HCT116 (cell line): Measurements from ENCODE around the gene RIMBP2. TPM values are rescaled to one million over a fixed set of nuclear protein-coding genes. Genes with fewer than 3 reads are reported as not detected.

Experiments
- ATAC-seq: fragments of 200-7000 bp; cut with Tn5 transposase; 2 replicates; pipeline ENCODE4 v1.9.1; 2020; ENCODE audit warnings: mild to moderate bottlenecking, moderate library complexity
- BruUV-seq: library from RNA; stranded (reverse); fragments of 400-500 nt; replicated peaks from 2 replicates; lab custom pipeline; 2021; lab: Mats Ljungman, UMichigan
- CTCF ChIA-PET: fragments of 300-600 bp; sonication (Branson Sonifier 250); formaldehyde crosslinking; loops from one replicate; lab custom pipeline; 2021; ENCODE audit warnings: antibody characterized with exemption; lab: Charles Lee
- POLR2A ChIA-PET: fragments of 300-600, 350-600 bp; sonication (Branson Sonifier 250); formaldehyde crosslinking; loops from one replicate; lab custom pipeline; 2021; ENCODE audit warnings: antibody characterized with exemption; lab: Charles Lee
- RAD21 ChIA-PET, 2 experiments: fragments of 300-600 bp; sonication (Branson Sonifier 250); formaldehyde crosslinking; loops; one replicate each; lab custom pipeline; 2023; ENCODE audit warnings: low total read pairs in 2 of 2; ENCODE audit not compliant: uncharacterized antibody in 2 of 2, unreplicated experiment in 2 of 2, low non-redundant PET in 1 of 2; lab: Charles Lee
- DNase-seq: peaks from one replicate; pipeline ENCODE4 v3.0.0-alpha.2; 2010; ENCODE audit warnings: low read depth, low spot score
- H2AFZ ChIP-seq: fragments of 200-600 bp; shearing (Covaris generic), sonication (generic); 2 replicates; pipeline ENCODE4 v1.6.1; 2017; ENCODE audit warnings: low read depth, mixed run types, mixed read lengths, antibody characterized with exemption, low read length; ENCODE audit not compliant: poor library complexity, severe bottlenecking
- H3K27ac ChIP-seq: 2 replicates; pipeline ENCODE4 v1.5.1; 2012; ENCODE audit warnings: low read depth, low read length
- H3K27me3 ChIP-seq: fragments of 200-600 bp; sonication (generic); 2 replicates; pipeline ENCODE4 v1.6.1; 2016; ENCODE audit warnings: mixed run types, low read length, mixed read lengths; ENCODE audit not compliant: insufficient read depth
- H3K36me3 ChIP-seq, 2 experiments: fragments of 200-500 bp in 1 of 2; fragments of 200-600 bp in 1 of 2; sonication (Bioruptor generic) in 1 of 2; sonication (generic) in 1 of 2; 2 replicates each; pipeline versions ENCODE4 v1.5.1 to v1.6.1; 2014 to 2016; ENCODE audit warnings: low read length in 2 of 2, inconsistent platforms in 1 of 2, mixed read lengths in 1 of 2, mixed run types in 1 of 2; ENCODE audit not compliant: insufficient read depth in 2 of 2, control insufficient read depth in 1 of 2
- H3K4me1 ChIP-seq, 2 experiments: fragments of 200-600 bp in 1 of 2; sonication (generic) in 1 of 2; 2 replicates each; pipeline versions ENCODE4 v1.5.1 to v1.6.1; 2012 to 2017; ENCODE audit warnings: low read length in 2 of 2, inconsistent platforms in 1 of 2, mild to moderate bottlenecking in 1 of 2, mixed read lengths in 1 of 2, mixed run types in 1 of 2, moderate library complexity in 1 of 2; ENCODE audit not compliant: insufficient read depth in 2 of 2, control insufficient read depth in 1 of 2
- H3K4me2 ChIP-seq: fragments of 200-600 bp; sonication (generic); 2 replicates; pipeline ENCODE4 v1.6.1; 2017; ENCODE audit warnings: mixed run types, low read length, mixed read lengths
- H3K4me3 ChIP-seq, 2 experiments: fragments of 200-600 bp in 1 of 2; sonication (generic) in 1 of 2; replicated peaks in 1 of 2; 2 replicates each; pipeline ENCODE4 v1.5.1; 2011 to 2016; ENCODE audit warnings: low read length in 2 of 2, control low read depth in 1 of 2, low read depth in 1 of 2, mild to moderate bottlenecking in 1 of 2, mixed read lengths in 1 of 2, mixed run types in 1 of 2
- H3K79me2 ChIP-seq: fragments of 200-600 bp; sonication (generic); 2 replicates; pipeline ENCODE4 v1.6.1; 2017; ENCODE audit warnings: mild to moderate bottlenecking, mixed run types, low read length, moderate library complexity, mixed read lengths; ENCODE audit not compliant: insufficient read depth
- H3K9ac ChIP-seq: fragments of 200-600 bp; sonication (generic); 2 replicates; pipeline ENCODE4 v1.6.1; 2016; ENCODE audit warnings: low read length, mixed read lengths
- H3K9me2 ChIP-seq: fragments of 200-600 bp; sonication (generic), shearing (Covaris generic); 2 replicates; pipeline ENCODE4 v1.6.1; 2017; ENCODE audit warnings: mixed run types, mild to moderate bottlenecking, moderate library complexity; ENCODE audit not compliant: insufficient read depth
- H3K9me3 ChIP-seq, 2 experiments: fragments of 200-500 bp in 1 of 2; fragments of 200-600 bp in 1 of 2; sonication (Bioruptor generic) in 1 of 2; sonication (generic) in 1 of 2; 2 replicates each; pipeline ENCODE4 v1.6.1; 2014 to 2017; ENCODE audit warnings: low read length in 2 of 2, mixed read lengths in 2 of 2, inconsistent platforms in 1 of 2, low read depth in 1 of 2, mild to moderate bottlenecking in 1 of 2, mixed run types in 1 of 2, moderate library complexity in 1 of 2; ENCODE audit not compliant: control insufficient read depth in 1 of 2, insufficient read depth in 1 of 2
- H4K20me1 ChIP-seq: fragments of 200-600 bp; sonication (generic), shearing (Covaris generic); 2 replicates; pipeline ENCODE4 v1.6.1; 2017; ENCODE audit warnings: mixed run types, mild to moderate bottlenecking, moderate library complexity; ENCODE audit not compliant: insufficient read depth
- CEBPB ChIP-seq: IDR thresholded peaks from 2 replicates; pipeline ENCODE4 v1.6.1; 2012; ENCODE audit warnings: low read depth
- EZH2 ChIP-seq: fragments of 200-600 bp; sonication (generic); IDR thresholded peaks from 2 replicates; pipeline ENCODE4 v1.6.1; 2017; ENCODE audit warnings: antibody characterized with exemption, mixed run types
- POLR2AphosphoS5 ChIP-seq: IDR thresholded peaks from 2 replicates; pipeline ENCODE4 v1.6.1; 2011; ENCODE audit warnings: mild to moderate bottlenecking, low read depth, low read length, moderate library complexity
- SIN3A ChIP-seq: IDR thresholded peaks from 2 replicates; pipeline ENCODE4 v1.6.1; 2012; ENCODE audit warnings: low read depth
- intact Hi-C: fragments of 100-400 bp; cut with micrococcal nuclease; formaldehyde crosslinking; loops from 2 replicates; pipeline ENCODE4 v1.10.0; 2022
- total RNA-seq: library from RNA; stranded (reverse); gene quantifications from one replicate; pipeline ENCODE4 v1.2.1, GENCODE V29; 2021; ENCODE audit not compliant: unreplicated experiment
- TF ChIP-seq, protein P1 (sequence below): IDR thresholded peaks from 2 replicates; pipeline ENCODE4 v1.6.1; 2012

The RIMBP2 gene
- total RNA-seq, 1 experiment from 2014 or later = not detected

DNA sequence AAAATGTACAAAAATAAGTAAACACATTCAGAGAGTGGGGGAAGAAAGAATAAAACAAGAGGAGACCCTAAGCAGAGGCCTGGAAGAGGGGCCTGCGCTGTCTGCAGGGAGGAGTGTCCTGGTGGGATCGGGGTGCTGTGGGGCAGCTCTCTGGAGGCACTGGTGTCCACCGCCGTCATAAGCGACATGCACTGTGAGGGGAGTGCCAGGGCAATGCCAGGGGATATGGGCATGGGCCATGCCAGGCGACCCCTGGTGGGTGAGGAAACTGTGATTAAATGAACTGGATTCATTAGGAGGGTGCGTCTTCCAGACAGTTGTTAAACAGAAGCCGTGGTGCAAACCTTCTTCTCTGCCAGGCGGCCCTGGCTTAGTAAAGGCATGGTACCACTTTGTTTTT lies 261.8 kb downstream of the RIMBP2 start:
- Histone ChIP-seq H4K20me1 (no peaks in the 10 kb centered on the region), H3K79me2 (no peaks in the 10 kb centered on the region), H3K9me3 (no peaks in the 10 kb centered on the region), H3K4me3 (no peak overlapping the region), H3K9ac (no peak overlapping the region), H2AFZ (no peak overlapping the region), H3K36me3 (no peaks in the 10 kb centered on the region), H3K4me1 (no peaks in the 10 kb centered on the region), H3K9me2 (no peaks in the 10 kb centered on the region), H3K27me3 (no peaks in the 10 kb centered on the region), H3K4me2 (no peak overlapping the region), H3K27ac (no peak overlapping the region)
- ChIA-PET POLR2A (no interaction called here), CTCF (no interaction called here), RAD21 (no interaction called here)
- intact Hi-C loops = no loop called here
- no peak for ATAC-seq
- TF ChIP-seq, protein P1, sequence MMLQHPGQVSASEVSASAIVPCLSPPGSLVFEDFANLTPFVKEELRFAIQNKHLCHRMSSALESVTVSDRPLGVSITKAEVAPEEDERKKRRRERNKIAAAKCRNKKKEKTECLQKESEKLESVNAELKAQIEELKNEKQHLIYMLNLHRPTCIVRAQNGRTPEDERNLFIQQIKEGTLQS = no peak
- no peak for TF ChIP-seq SIN3A
- DNase-seq = no peak
- no TSS peak for BruUV-seq

DNA sequence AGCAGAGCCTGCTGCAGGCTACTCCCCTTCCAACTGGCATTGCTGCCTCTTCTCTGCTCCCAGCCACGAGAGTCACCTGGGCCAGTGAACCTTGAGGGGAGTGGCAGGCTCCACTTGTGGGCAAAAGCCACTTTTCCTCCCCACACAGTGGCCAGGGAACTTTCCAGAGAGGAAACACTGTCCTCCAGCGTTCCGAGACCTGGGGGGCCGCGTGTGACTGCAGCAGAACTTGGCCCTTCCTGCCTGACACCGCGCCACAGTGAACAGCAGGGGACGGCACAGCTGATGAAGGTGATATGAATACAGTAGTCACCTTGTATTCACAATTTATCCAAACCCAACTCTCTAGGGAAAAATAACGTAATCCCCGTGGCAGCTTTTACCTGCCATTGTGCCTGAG lies 263.6 kb downstream of the RIMBP2 start:
- no peak for TF ChIP-seq POLR2AphosphoS5
- no peak for TF ChIP-seq EZH2
- TF ChIP-seq SIN3A = no peak
- TF ChIP-seq CEBPB = no peak
- intact Hi-C loops = no loop called here
- ChIA-PET POLR2A (no interaction called here), CTCF (no interaction called here), RAD21 (no interaction called here)
- Histone ChIP-seq H3K9me2 (no peaks in the 10 kb centered on the region), H3K27ac (no peak overlapping the region), H3K4me3 (no peak overlapping the region), H3K27me3 (no peaks in the 10 kb centered on the region), H3K4me1 (no peaks in the 10 kb centered on the region), H3K36me3 (no peaks in the 10 kb centered on the region), H2AFZ (no peak overlapping the region), H3K9me3 (no peaks in the 10 kb centered on the region), H4K20me1 (no peaks in the 10 kb centered on the region), H3K9ac (no peak overlapping the region), H3K4me2 (no peak overlapping the region), H3K79me2 (no peaks in the 10 kb centered on the region)
- ATAC-seq (no peak), DNase-seq (no peak)
- BruUV-seq = no TSS peak
